ENCODE measurements around the gene APOLD1. TPM values are rescaled to one million over a fixed set of nuclear protein-coding genes. Genes with fewer than 3 reads are reported as not detected.
A peak's percentile ranks its signal among the peaks of the same experiment; 100 is the strongest.
"Not testable (repeated sequence)": the region's sequence is repeated elsewhere in the genome, so short reads cannot be mapped to it uniquely, and the experiment has no call there.

Gene APOLD1
- total RNA-seq, 2 donors from 2014 or later = 36.0 to 56.7 TPM

GRCh38 chr12:12823300-12823699 lies 37.8 kb downstream of the APOLD1 start:
- ATAC-seq = peak in 1 of 2 donors; percentile 69
- intact Hi-C loops (cut with DNase I) = no loop called here

GRCh38 chr12:12823811-12824210 lies 38.4 kb downstream of the APOLD1 start:
- DNase-seq (no peak), ATAC-seq (no peak)
- intact Hi-C loops (cut with DNase I) = no loop called here

More at GRCh38 chr12:12823300-12823699, 37.8 kb downstream of the APOLD1 start:
- no peak for DNase-seq

- DNase-seq (no peak), ATAC-seq (no peak)
- intact Hi-C loops (cut with DNase I) = loop anchor here in 1 of 2 donors (5.0 to 10.0 kb wide), 2 partner anchors 147 to 379 kb away; no protein-coding TSS in a partner anchor
Observed at GRCh38 chr12:12835378-12836146, 50.1 kb downstream of the APOLD1 start.

- no peak for DNase-seq
- no peak for ATAC-seq
- intact Hi-C loops (cut with DNase I) = loop anchor here in 1 of 2 donors (5.0 to 10.0 kb wide), 2 partner anchors 146 to 378 kb away; no protein-coding TSS in a partner anchor
Observed at GRCh38 chr12:12836571-12836970, 51.1 kb downstream of the APOLD1 start.

GRCh38 chr12:12837025-12837812 lies 51.8 kb downstream of the APOLD1 start:
- DNase-seq = peak; percentile 36
- ATAC-seq = peak; percentile 65 to 92

GRCh38 chr12:12837813-12838153 lies 52.3 kb downstream of the APOLD1 start:
- ATAC-seq (no peak), DNase-seq (no peak)
- intact Hi-C loops (cut with DNase I) = loop anchor here in 1 of 2 donors (5.0 to 10.0 kb wide), 2 partner anchors 145 to 377 kb away; no protein-coding TSS in a partner anchor

More at GRCh38 chr12:12837025-12837812, 51.8 kb downstream of the APOLD1 start:
- intact Hi-C loops (cut with DNase I) = loop anchor here in 1 of 2 donors (5.0 to 10.0 kb wide), 2 partner anchors 145 to 378 kb away; no protein-coding TSS in a partner anchor

GRCh38 chr12:12839003-12839395 lies 53.5 kb downstream of the APOLD1 start:
- no peak for DNase-seq
- intact Hi-C loops (cut with DNase I) = loop anchor here in 1 of 2 donors (5.0 to 10.0 kb wide), 2 partner anchors 143 to 376 kb away; no protein-coding TSS in a partner anchor
- no peak for ATAC-seq

- intact Hi-C loops (cut with DNase I) = loop anchor here in 1 of 2 donors (5.0 to 10.0 kb wide), 2 partner anchors 143 to 375 kb away; no protein-coding TSS in a partner anchor
- DNase-seq, ATAC-seq: not testable (repeated sequence)
Observed at GRCh38 chr12:12839439-12839838, 54.0 kb downstream of the APOLD1 start.

GRCh38 chr12:12839873-12840579 lies 54.6 kb downstream of the APOLD1 start:
- peak; percentile 44 to 55 for ATAC-seq
- intact Hi-C loops (cut with DNase I) = loop anchor here in 1 of 2 donors (5.0 to 10.0 kb wide), 2 partner anchors 142 to 375 kb away; no protein-coding TSS in a partner anchor
- peak; percentile 40 for DNase-seq

- no peak for DNase-seq
- no peak for ATAC-seq
- intact Hi-C loops (cut with DNase I) = no loop called here
Observed at GRCh38 chr12:12840580-12840899, 55.1 kb downstream of the APOLD1 start.

Small RNA genes lying within 50 kb of the gene (microRNA-seq; reads per million reads assigned to microRNA genes)
- 0 reads per million in 2 donors for gene MIR613

Other genes with a start within 250 kb of the APOLD1 start
- 10 to 100 TPM; 11.5 to 17.3 TPM for gene DUSP16, start 222.8 kb upstream of the APOLD1 start, total RNA-seq
- 10 to 100 TPM; 20.4 to 21.0 TPM for gene CREBL2, start 173.8 kb upstream of the APOLD1 start, total RNA-seq
- not detected for gene GPR19, start 89.5 kb upstream of the APOLD1 start, total RNA-seq
- 10 to 100 TPM; 23.7 to 42.4 TPM for gene CDKN1B, start 68.3 kb upstream of the APOLD1 start, total RNA-seq
- 10 to 100 TPM; 29.7 to 31.6 TPM for gene DDX47, start 27.7 kb downstream of the APOLD1 start, total RNA-seq
- 1 to 10 TPM; 2.6 to 5.6 TPM for gene GPRC5A, start 105.9 kb downstream of the APOLD1 start, total RNA-seq
- not detected for gene GPRC5D, start 166.5 kb downstream of the APOLD1 start, total RNA-seq
- gene HEBP1, start 214.6 kb downstream of the APOLD1 start, total RNA-seq = 10 to 100 TPM; 57.5 to 65.1 TPM

All from left cardiac atrium (tissue), 4 donors.